GM12878 (cell line): ENCODE results near the gene CTNNBIP1. TPM values are rescaled to one million over a fixed set of nuclear protein-coding genes. Genes with fewer than 3 reads are reported as not detected.

Source experiments
- ATF2 ChIP-seq: IDR thresholded peaks from 2 replicates; pipeline ENCODE4 v1.6.1; 2012; ENCODE audit warnings: low read length, inconsistent platforms
- CHD4 ChIP-seq: fragments of 200-600 bp; sonication (generic); IDR thresholded peaks from 2 replicates; pipeline ENCODE4 v1.6.1; 2016; ENCODE audit warnings: mild to moderate bottlenecking
- CREM ChIP-seq: IDR thresholded peaks from 2 replicates; pipeline ENCODE4 v1.6.1; 2014; ENCODE audit warnings: antibody characterized with exemption, low read depth
- E4F1 ChIP-seq: fragments of 450-650 bp; IDR thresholded peaks from 2 replicates; pipeline ENCODE4 v1.6.1; 2018; ENCODE audit warnings: borderline replicate concordance, mild to moderate bottlenecking; ENCODE audit not compliant: partially characterized antibody
- KLF5 ChIP-seq: fragments of 450-650 bp; IDR thresholded peaks from 2 replicates; pipeline ENCODE4 v1.6.1; 2014; ENCODE audit warnings: mild to moderate bottlenecking; ENCODE audit not compliant: partially characterized antibody
- MAX ChIP-seq: IDR thresholded peaks from 2 replicates; pipeline ENCODE4 v1.6.1; 2012; ENCODE audit warnings: low read depth, low read length, improper control_type of control experiment
- NR2F1 ChIP-seq: fragments of 450-650 bp; conservative IDR thresholded peaks from 2 replicates; pipeline ENCODE4 v1.6.1; 2017; ENCODE audit warnings: mild to moderate bottlenecking
- PAX8 ChIP-seq: fragments of 450-650 bp; IDR thresholded peaks from 2 replicates; pipeline ENCODE4 v1.6.1; 2017; ENCODE audit warnings: mild to moderate bottlenecking, moderate library complexity
- PBX3 ChIP-seq: IDR thresholded peaks from 2 replicates; pipeline ENCODE4 v1.6.1; 2011; ENCODE audit warnings: mild to moderate bottlenecking, low read depth, low read length, moderate library complexity; ENCODE audit not compliant: insufficient replicate concordance
- POU2F2 ChIP-seq: IDR thresholded peaks from 3 replicates; pipeline ENCODE4 v1.6.1; 2011; ENCODE audit warnings: low read depth, mild to moderate bottlenecking, low read length, borderline replicate concordance
- REST ChIP-seq: IDR thresholded peaks from 2 replicates; pipeline ENCODE4 v1.6.1; 2012; ENCODE audit warnings: mild to moderate bottlenecking, low read depth, low read length
- SKIL ChIP-seq: fragments of 450-650 bp; IDR thresholded peaks from 2 replicates; pipeline ENCODE4 v1.6.1; 2017; ENCODE audit warnings: mild to moderate bottlenecking, low read depth, inconsistent platforms; ENCODE audit not compliant: poor library complexity, severe bottlenecking
- SMC3 ChIP-seq: IDR thresholded peaks from 2 replicates; pipeline ENCODE4 v1.6.1; 2011; ENCODE audit warnings: low read length, improper control_type of control experiment, borderline replicate concordance
- SREBF2 ChIP-seq: IDR thresholded peaks from 2 replicates; pipeline ENCODE4 v1.6.1; 2012; ENCODE audit warnings: mild to moderate bottlenecking, low read length
- TBL1XR1 ChIP-seq: IDR thresholded peaks from 2 replicates; pipeline ENCODE4 v1.6.1; 2012; ENCODE audit warnings: low read depth, low read length, improper control_type of control experiment
- TCF3 ChIP-seq: IDR thresholded peaks from 2 replicates; pipeline ENCODE4 v1.6.1; 2012; ENCODE audit warnings: low read depth, mild to moderate bottlenecking, low read length, borderline replicate concordance; ENCODE audit not compliant: insufficient read depth
- YBX1 ChIP-seq: fragments of 450-650 bp; IDR thresholded peaks from 2 replicates; pipeline ENCODE4 v1.6.1; 2016; ENCODE audit warnings: antibody characterized with exemption
- YY1 ChIP-seq: IDR thresholded peaks from 2 replicates; pipeline ENCODE4 v1.6.1; 2011; ENCODE audit warnings: low read depth, mild to moderate bottlenecking, low read length
- ZZZ3 ChIP-seq: IDR thresholded peaks from 2 replicates; pipeline ENCODE4 v1.6.1; 2011; ENCODE audit warnings: low read depth; ENCODE audit not compliant: control insufficient read depth, insufficient read length
- polyA plus RNA-seq, 11 experiments: library from polyadenylated mRNA; depleted of rRNA in 4 of 11; unstranded in 6 of 11; stranded (reverse) in 5 of 11; fragments of >200 nt; fragmentation: Nextera tagmentation in 4 of 11; fragmentation: Illumina TruSeq in 1 of 11; extraction: Ambion mirVana in 4 of 11; extraction: Trizol in 1 of 11; gene quantifications; 1 replicate in 1 of 11; 2 replicates in 10 of 11; pipeline versions ENCODE4 v1.2.1 to v1.2.3, GENCODE V29; 2011 to 2016; ENCODE audit warnings: inconsistent platforms in 2 of 11, missing spikeins in 2 of 11, low read depth in 1 of 11
- total RNA-seq, 4 experiments: library from RNA; depleted of rRNA in 3 of 4; stranded (reverse); fragments of >200 nt in 3 of 4; fragmentation: Illumina TruSeq in 1 of 4; extraction: Trizol in 1 of 4; gene quantifications; 2 replicates each; pipeline versions ENCODE4 v1.2.1 to v1.2.3, GENCODE V29; 2013 to 2021

Gene CTNNBIP1
- total and polyA plus RNA-seq, 10 of the 15 experiments (the other 5 are each of a cell fraction or from before 2014, with no cell fraction given), result 0.42 to 31.8 (median 10.8) TPM

- TF ChIP-seq CREM, result no peak
- TF ChIP-seq ATF2, result no peak
- no peak for TF ChIP-seq TCF3
- TF ChIP-seq YY1, result peak; percentile 90
- no peak for TF ChIP-seq CHD4
- TF ChIP-seq PBX3, result no peak
- TF ChIP-seq NR2F1, result no peak
- TF ChIP-seq YBX1, result no peak
- TF ChIP-seq KLF5, result no peak
- TF ChIP-seq MAX, result no peak
- TF ChIP-seq REST, result no peak
- TF ChIP-seq POU2F2, result peak; percentile 74; the same call in 1 of the 3 replicates
- TF ChIP-seq ZZZ3, result no peak
- TF ChIP-seq E4F1, result no peak
- TF ChIP-seq SMC3, result peak; percentile 98
- TF ChIP-seq PAX8, result no peak
- no peak for TF ChIP-seq TBL1XR1
- TF ChIP-seq SREBF2, result no peak
- TF ChIP-seq SKIL, result no peak
Measured at GRCh38 chr1:9867408-9868243, 42.4 kb downstream of the CTNNBIP1 start (continued).
